ENCODE data around the gene C5AR2.
"Not testable (repeated sequence)": the region's sequence is repeated elsewhere in the genome, so short reads cannot be mapped to it uniquely, and the experiment has no call there.

Gene C5AR2

GRCh38 chr19:47381121-47381520, 49.1 kb downstream of the C5AR2 start:
- TF ChIP-seq CTCF (conservative IDR thresholded peaks at IDR 0.05) = no peak
- no peak for TF ChIP-seq ZFX (IDR thresholded peaks at IDR 0.05)
- H3K27ac ChIP-seq = no peak overlapping the region

- TF ChIP-seq CTCF (conservative IDR thresholded peaks at IDR 0.05) (no peak), ZFX (IDR thresholded peaks at IDR 0.05) (no peak)
- H3K27ac ChIP-seq = no peak overlapping the region
Measured at GRCh38 chr19:47381653-47382279, 49.8 kb downstream of the C5AR2 start.

GRCh38 chr19:47383890-47384289, 51.9 kb downstream of the C5AR2 start:
- H3K27ac ChIP-seq = not testable (repeated sequence)

- H3K27ac ChIP-seq = not testable (repeated sequence)
Measured at GRCh38 chr19:47384533-47384932, 52.6 kb downstream of the C5AR2 start.

- H3K27ac ChIP-seq = not testable (repeated sequence)
Measured at GRCh38 chr19:47386582-47386981, 54.6 kb downstream of the C5AR2 start.

GRCh38 chr19:47387623-47388022, 55.6 kb downstream of the C5AR2 start:
- not testable (repeated sequence) for H3K27ac ChIP-seq

- H3K27ac ChIP-seq = not testable (repeated sequence)
Measured at GRCh38 chr19:47388721-47389120, 56.7 kb downstream of the C5AR2 start.

- H3K27ac ChIP-seq = no peak overlapping the region
- TF ChIP-seq ZFX (IDR thresholded peaks at IDR 0.05) = no peak
- TF ChIP-seq CTCF (conservative IDR thresholded peaks at IDR 0.05) = no peak
Measured at GRCh38 chr19:47389150-47389556, 57.2 kb downstream of the C5AR2 start.

- H3K27ac ChIP-seq = no peak overlapping the region
Measured at GRCh38 chr19:47390533-47391488, 58.8 kb downstream of the C5AR2 start.

More at GRCh38 chr19:47390533-47391488, 58.8 kb downstream of the C5AR2 start:
- TF ChIP-seq ZFX (IDR thresholded peaks at IDR 0.05) (no peak), CTCF (conservative IDR thresholded peaks at IDR 0.05) (no peak)
